GM12801 (cell line): ENCODE results near the gene LDHA.

ENCODE experiments used
- TF ChIP-seq, protein P1 (sequence below): IDR thresholded peaks from one replicate; pipeline ENCODE4 v1.5.1; 2011; ENCODE audit warnings: control low read depth; ENCODE audit not compliant: insufficient read length; ENCODE audit errors: extremely low read depth

LDHA gene

DNA sequence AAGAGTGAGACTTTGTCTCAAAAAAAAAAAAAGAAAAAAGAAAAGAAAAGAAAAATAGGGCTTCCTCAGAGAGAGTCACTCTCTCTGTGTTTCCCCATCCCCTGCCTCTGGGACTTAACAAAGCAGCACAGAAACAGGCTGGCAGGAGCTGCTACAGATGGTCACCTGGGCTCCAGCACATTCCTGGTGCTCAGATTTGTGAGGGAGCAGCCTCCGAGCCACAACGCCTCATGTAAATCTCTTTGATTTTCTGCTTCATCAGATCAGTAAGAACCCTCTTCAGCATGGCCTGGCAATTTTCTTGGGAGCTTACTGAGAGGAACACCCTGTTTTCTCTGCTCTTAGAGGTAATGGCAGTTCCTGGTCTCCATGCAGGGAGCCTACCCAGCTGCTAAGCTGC is 15.2 kb upstream of the LDHA start:
- TF ChIP-seq, protein P1, sequence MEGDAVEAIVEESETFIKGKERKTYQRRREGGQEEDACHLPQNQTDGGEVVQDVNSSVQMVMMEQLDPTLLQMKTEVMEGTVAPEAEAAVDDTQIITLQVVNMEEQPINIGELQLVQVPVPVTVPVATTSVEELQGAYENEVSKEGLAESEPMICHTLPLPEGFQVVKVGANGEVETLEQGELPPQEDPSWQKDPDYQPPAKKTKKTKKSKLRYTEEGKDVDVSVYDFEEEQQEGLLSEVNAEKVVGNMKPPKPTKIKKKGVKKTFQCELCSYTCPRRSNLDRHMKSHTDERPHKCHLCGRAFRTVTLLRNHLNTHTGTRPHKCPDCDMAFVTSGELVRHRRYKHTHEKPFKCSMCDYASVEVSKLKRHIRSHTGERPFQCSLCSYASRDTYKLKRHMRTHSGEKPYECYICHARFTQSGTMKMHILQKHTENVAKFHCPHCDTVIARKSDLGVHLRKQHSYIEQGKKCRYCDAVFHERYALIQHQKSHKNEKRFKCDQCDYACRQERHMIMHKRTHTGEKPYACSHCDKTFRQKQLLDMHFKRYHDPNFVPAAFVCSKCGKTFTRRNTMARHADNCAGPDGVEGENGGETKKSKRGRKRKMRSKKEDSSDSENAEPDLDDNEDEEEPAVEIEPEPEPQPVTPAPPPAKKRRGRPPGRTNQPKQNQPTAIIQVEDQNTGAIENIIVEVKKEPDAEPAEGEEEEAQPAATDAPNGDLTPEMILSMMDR = no peak

- TF ChIP-seq, protein P1 = no peak
Measured at GRCh38 chr11:18383388-18384156, 10.8 kb upstream of the LDHA start.

GRCh38 chr11:18384157-18384641 is 10.2 kb upstream of the LDHA start:
- TF ChIP-seq, protein P1 = no peak

DNA sequence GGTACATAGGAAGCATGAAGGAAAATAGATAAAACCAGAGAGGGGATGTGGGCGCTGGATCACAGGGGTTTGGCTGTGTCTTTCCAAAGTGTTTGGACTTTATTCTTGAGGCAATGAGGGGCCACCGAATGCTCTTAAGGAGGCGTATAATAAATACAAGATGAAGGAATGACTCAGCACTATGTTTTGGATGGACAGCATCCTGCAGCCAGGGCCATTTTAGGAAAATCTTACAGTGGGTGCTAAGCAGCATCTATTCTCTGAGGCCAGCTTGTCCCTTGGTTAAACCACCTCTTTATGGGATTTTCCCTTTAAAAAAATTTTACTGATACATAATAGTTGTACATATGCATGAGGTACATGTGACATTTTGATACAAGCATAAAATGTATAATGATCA is 4.3 kb upstream of the LDHA start:
- TF ChIP-seq, protein P1 = no peak

DNA sequence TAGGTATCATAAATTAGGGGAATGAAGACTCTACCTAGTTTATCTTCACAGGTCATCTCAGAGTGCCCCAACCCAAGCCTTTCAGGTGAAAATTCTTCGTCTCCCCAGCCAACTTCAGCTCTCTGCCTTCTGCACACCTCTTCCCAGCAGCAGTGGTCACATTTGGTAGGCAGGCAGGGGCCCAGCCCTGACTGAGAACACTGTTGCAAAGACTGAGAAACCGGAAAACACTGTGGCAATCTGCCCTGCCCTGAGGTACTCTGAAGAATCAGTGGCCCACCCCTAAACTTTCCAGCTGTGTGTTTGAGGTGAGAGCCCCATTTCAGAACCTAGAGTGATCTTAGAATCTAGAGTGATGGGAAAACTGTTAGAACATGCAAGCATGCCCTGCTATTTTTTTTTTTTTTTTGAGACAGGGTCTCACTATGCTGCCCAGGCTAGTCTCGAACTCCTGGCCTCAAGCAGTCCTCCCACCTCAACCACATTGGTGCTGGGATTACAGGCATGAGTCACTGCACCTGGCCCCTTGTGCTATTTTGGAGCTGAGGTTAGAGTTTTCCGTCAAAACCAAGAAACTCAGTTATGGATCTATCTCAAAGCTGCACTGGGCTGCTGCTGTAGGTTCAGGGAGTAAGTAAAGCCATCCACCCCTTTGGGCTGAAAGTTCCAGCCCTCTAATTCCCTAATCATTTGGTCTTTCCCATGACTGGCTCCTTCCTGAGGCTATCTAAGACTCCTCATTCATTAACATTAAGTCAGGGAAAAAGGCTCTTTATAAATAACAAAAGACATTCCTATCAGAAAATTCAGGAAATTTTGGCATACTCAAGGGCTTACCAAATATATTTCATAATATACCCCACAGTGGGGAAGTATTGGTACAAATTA is 1.7 kb upstream of the LDHA start:
- TF ChIP-seq, protein P1 = no peak

DNA sequence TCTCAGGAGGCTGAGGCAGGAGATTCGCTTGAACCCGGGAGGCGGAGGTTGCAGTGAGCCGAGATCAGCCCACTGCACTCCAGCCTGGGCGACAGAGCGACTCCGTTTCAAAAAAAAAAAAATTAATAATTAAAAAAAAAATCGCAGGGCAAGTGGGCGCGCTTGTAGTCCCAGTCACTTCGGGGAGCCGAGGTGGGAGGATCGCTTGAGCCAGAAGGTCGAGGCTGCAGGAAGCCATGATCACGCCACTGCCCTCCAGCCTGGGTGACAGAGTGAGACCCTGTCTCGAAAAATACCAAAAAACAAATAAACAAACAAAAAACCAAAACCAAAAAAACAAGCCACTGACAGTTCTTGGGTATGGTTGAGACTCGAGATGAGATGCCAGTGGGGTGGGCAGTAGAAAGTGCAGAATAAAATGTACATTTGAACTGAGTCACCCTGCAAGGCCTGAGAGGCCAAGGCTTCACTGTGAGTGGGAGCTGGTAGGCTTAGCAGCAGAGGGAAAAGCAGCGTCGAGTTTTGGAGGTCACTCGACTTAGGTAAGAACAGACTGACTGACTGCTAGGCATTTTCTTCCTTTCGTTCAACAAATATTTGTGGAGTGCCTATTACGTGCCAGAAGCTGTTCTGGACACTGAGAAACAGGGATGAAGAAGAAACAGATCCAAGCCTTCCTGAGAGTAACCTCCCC is 635 bp upstream of the LDHA start:
- TF ChIP-seq, protein P1 = no peak
